ENCODE data around the gene NAGS.
"Not testable (repeated sequence)": the region's sequence is repeated elsewhere in the genome, so short reads cannot be mapped to it uniquely, and the experiment has no call there.

DNA sequence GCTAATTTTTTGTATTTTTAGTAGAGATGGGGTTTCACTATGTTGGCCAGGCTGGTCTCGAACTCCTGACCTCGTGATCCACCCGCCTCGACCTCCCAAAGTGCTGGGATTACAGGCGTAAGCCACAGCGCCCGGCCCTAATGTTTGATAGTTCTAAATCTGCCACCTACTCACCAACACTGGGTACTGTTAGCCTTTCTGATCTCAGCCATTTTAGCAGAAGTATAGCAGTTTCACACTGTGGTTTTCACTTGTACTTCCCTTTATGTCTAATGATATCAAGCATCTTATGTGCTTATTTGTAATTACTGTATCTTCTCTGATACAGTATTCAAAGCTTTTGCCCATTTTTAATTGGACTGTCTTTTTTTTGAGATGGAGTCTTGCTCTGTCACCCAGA is 42.5 kb downstream of the NAGS start:
- TF ChIP-seq, protein P1, sequence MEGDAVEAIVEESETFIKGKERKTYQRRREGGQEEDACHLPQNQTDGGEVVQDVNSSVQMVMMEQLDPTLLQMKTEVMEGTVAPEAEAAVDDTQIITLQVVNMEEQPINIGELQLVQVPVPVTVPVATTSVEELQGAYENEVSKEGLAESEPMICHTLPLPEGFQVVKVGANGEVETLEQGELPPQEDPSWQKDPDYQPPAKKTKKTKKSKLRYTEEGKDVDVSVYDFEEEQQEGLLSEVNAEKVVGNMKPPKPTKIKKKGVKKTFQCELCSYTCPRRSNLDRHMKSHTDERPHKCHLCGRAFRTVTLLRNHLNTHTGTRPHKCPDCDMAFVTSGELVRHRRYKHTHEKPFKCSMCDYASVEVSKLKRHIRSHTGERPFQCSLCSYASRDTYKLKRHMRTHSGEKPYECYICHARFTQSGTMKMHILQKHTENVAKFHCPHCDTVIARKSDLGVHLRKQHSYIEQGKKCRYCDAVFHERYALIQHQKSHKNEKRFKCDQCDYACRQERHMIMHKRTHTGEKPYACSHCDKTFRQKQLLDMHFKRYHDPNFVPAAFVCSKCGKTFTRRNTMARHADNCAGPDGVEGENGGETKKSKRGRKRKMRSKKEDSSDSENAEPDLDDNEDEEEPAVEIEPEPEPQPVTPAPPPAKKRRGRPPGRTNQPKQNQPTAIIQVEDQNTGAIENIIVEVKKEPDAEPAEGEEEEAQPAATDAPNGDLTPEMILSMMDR (IDR thresholded peaks at IDR 0.05; ENCODE audit: insufficient read depth, low read length, poor library complexity, severe bottlenecking): not testable (repeated sequence)
- not testable (repeated sequence) for TF ChIP-seq EZH2phosphoT487 (conservative IDR thresholded peaks at IDR 0.05; ENCODE audit: low read length)
